HepG2 (cell line): ENCODE data around the gene AURKA. TPM values are rescaled to one million over a fixed set of nuclear protein-coding genes. Genes with fewer than 3 reads are reported as not detected.

ENCODE experiments used
- ATAC-seq: fragments of 200-7000 bp; cut with Tn5 transposase; 3 replicates; pipeline ENCODE4 v1.9.1; 2020; ENCODE audit warnings: mild to moderate bottlenecking, moderate library complexity
- BruUV-seq: library from RNA; stranded (reverse); fragments of 400-500 nt; replicated peaks from 2 replicates; lab custom pipeline; 2021; lab: Mats Ljungman, UMichigan
- CTCF ChIA-PET: fragments of 300-600 bp; formaldehyde crosslinking; extraction: SDS; loops from one replicate; lab custom pipeline; 2021; ENCODE audit warnings: low total read pairs, inconsistent platforms, low intra/inter-chr PET ratio; lab: Yijun Ruan, JAX
- POLR2A ChIA-PET: fragments of 350-600 bp; sonication (Branson Sonifier 250); formaldehyde crosslinking; loops from one replicate; lab custom pipeline; 2020; ENCODE audit warnings: antibody characterized with exemption, inconsistent platforms; lab: Yijun Ruan, JAX
- DNase-seq: peaks from one replicate; pipeline ENCODE4 v3.0.0-alpha.2; 2015; ENCODE audit warnings: low spot score
- FAIRE-seq: peaks from 3 replicates; lab custom pipeline; 2011; peaks lifted over from hg19 to GRCh38; lab: Jason Lieb, UNC
- H2AFZ ChIP-seq: one replicate; pipeline ENCODE4 v1.6.1; 2011; ENCODE audit warnings: low read length, inconsistent platforms
- H3K27ac ChIP-seq: fragments of 300-600 bp; 3 replicates; pipeline ENCODE4 v1.8.0; 2011; ENCODE audit warnings: mixed run types, mild to moderate bottlenecking, mixed read lengths, low read length, inconsistent platforms; ENCODE audit not compliant: insufficient read depth; ENCODE audit errors: extremely low read length
- H3K27me3 ChIP-seq, 2 experiments: fragments of 200-600 bp in 1 of 2; 2 replicates in 1 of 2; 3 replicates in 1 of 2; pipeline versions ENCODE4 v1.6.0 to v1.8.0; 2011; ENCODE audit warnings: low read length in 2 of 2, mild to moderate bottlenecking in 2 of 2, moderate library complexity in 2 of 2, inconsistent platforms in 1 of 2; ENCODE audit not compliant: insufficient read depth in 2 of 2, control insufficient read depth in 1 of 2
- H3K36me3 ChIP-seq, 2 experiments: fragments of 200-600 bp in 1 of 2; replicated peaks in 1 of 2; 2 replicates in 1 of 2; 3 replicates in 1 of 2; pipeline versions ENCODE4 v1.5.1 to v1.8.0; 2011; ENCODE audit warnings: low read length in 2 of 2, inconsistent platforms in 1 of 2; ENCODE audit not compliant: insufficient read depth in 2 of 2, control insufficient read depth in 1 of 2
- H3K4me1 ChIP-seq: 2 replicates; pipeline ENCODE4 v1.5.1; 2012; ENCODE audit warnings: low read length, inconsistent platforms; ENCODE audit not compliant: insufficient read depth
- H3K4me2 ChIP-seq: 2 replicates; pipeline ENCODE4 v1.6.0; 2011; ENCODE audit warnings: low read depth, low read length, inconsistent platforms
- H3K4me3 ChIP-seq, 3 experiments: fragments of 200-600 bp in 1 of 3; sonication (generic), shearing (Covaris generic) in 1 of 3; replicated peaks in 1 of 3; 2 replicates each; pipeline ENCODE4 v1.5.1; 2011 to 2016; ENCODE audit warnings: low read length in 3 of 3, inconsistent platforms in 2 of 3, low read depth in 2 of 3, mild to moderate bottlenecking in 2 of 3, control low read depth in 1 of 3, mixed read lengths in 1 of 3; ENCODE audit not compliant: insufficient read depth in 1 of 3
- H3K79me2 ChIP-seq: one replicate; pipeline ENCODE4 v1.6.1; 2011; ENCODE audit warnings: low read length, inconsistent platforms; ENCODE audit not compliant: insufficient read depth
- H3K9ac ChIP-seq: 2 replicates; pipeline ENCODE4 v1.6.0; 2011; ENCODE audit warnings: mild to moderate bottlenecking, low read depth, low read length, inconsistent platforms; ENCODE audit not compliant: insufficient read depth
- H3K9me3 ChIP-seq: 2 replicates; pipeline ENCODE4 v1.5.1; 2012; ENCODE audit warnings: mild to moderate bottlenecking, low read length
- H4K20me1 ChIP-seq: 2 replicates; pipeline ENCODE4 v1.6.0; 2011; ENCODE audit warnings: inconsistent platforms, mild to moderate bottlenecking, low read length, moderate library complexity; ENCODE audit not compliant: insufficient read depth
- FIP1L1 ChIP-seq: fragments of 200-400 bp; formaldehyde crosslinking; IDR thresholded peaks from 2 replicates; pipeline ENCODE4 v1.6.1; 2018; ENCODE audit warnings: low read depth, mild to moderate bottlenecking, low read length, moderate library complexity, borderline replicate concordance; ENCODE audit not compliant: insufficient read depth
- FOXK1 ChIP-seq: sonication (generic); formaldehyde crosslinking; IDR thresholded peaks from 2 replicates; pipeline ENCODE4 v1.4.0; 2020; ENCODE audit warnings: low read depth, missing genetic modification reagents, borderline replicate concordance
- GTF3A ChIP-seq: sonication (generic); formaldehyde crosslinking; conservative IDR thresholded peaks from 2 replicates; pipeline ENCODE4 v1.4.0; 2020; ENCODE audit warnings: mild to moderate bottlenecking, missing genetic modification reagents
- IKZF4 ChIP-seq: sonication (generic); formaldehyde crosslinking; IDR thresholded peaks from 2 replicates; pipeline ENCODE4 v1.5.1; 2020; ENCODE audit warnings: borderline replicate concordance, mild to moderate bottlenecking, low read depth, missing genetic modification reagents; ENCODE audit errors: not compliant biosample characterization
- JUNB ChIP-seq: sonication (generic); formaldehyde crosslinking; IDR thresholded peaks from 2 replicates; pipeline ENCODE4 v1.8.0; 2022; ENCODE audit warnings: missing genetic modification reagents, mild to moderate bottlenecking, borderline replicate concordance
- PBX2 ChIP-seq: IDR thresholded peaks from 2 replicates; pipeline ENCODE4 v1.6.1; 2016; ENCODE audit warnings: control low read depth
- SP5 ChIP-seq: IDR thresholded peaks from 2 replicates; pipeline ENCODE4 v1.6.1; 2016; ENCODE audit warnings: low read depth, borderline replicate concordance
- ZNF709 ChIP-seq: sonication (generic); formaldehyde crosslinking; IDR thresholded peaks from 2 replicates; pipeline ENCODE4 v1.5.0; 2020; ENCODE audit warnings: mild to moderate bottlenecking, missing genetic modification reagents
- ZNF713 ChIP-seq: sonication (generic); formaldehyde crosslinking; IDR thresholded peaks from 2 replicates; pipeline ENCODE4 v1.4.0; 2020; ENCODE audit warnings: mild to moderate bottlenecking, missing genetic modification reagents
- ZNF788 ChIP-seq: sonication (generic); formaldehyde crosslinking; IDR thresholded peaks from 2 replicates; pipeline ENCODE4 v1.5.0; 2020; ENCODE audit warnings: mild to moderate bottlenecking, missing genetic modification reagents, borderline replicate concordance
- WGBS: methylation state at CpG from one replicate; pipeline ENCODE4 v1.1.6; 2017; ENCODE audit warnings: low lambda C conversion rate; 5-methylcytosine and 5-hydroxymethylcytosine counted together
- in situ Hi-C: cut with HindIII; loops from 2 replicates; pipeline ENCODE4 v1.10.0; 2017; ENCODE audit warnings: low pct_unique_long_range_greater_than_20kb; ENCODE audit not compliant: extremely low pct_ligation_motif_present
- intact Hi-C: fragments of 100-400 bp; cut with micrococcal nuclease; formaldehyde crosslinking; loops from one replicate; pipeline ENCODE4 v1.10.0; 2022; ENCODE audit not compliant: unreplicated experiment
- polyA plus RNA-seq, 8 experiments: library from polyadenylated mRNA; depleted of rRNA in 3 of 8; stranded (reverse) in 7 of 8; unstranded in 1 of 8; fragments of >200 nt; fragmentation: Illumina TruSeq in 4 of 8; extraction: Trizol in 4 of 8; gene quantifications; 2 replicates each; pipeline versions ENCODE4 v1.2.1 to v1.2.3, GENCODE V29; 2011 to 2016; ENCODE audit warnings: low read depth in 4 of 8, missing spikeins in 1 of 8, mixed read lengths in 1 of 8; ENCODE audit not compliant: insufficient read depth in 1 of 8
- total RNA-seq, 5 experiments: library from RNA; depleted of rRNA; stranded (reverse); fragments of >200 nt; fragmentation: Illumina TruSeq; extraction: Trizol; gene quantifications; 2 replicates each; pipeline ENCODE4 v1.2.3, GENCODE V29; 2016; ENCODE audit warnings: low read depth in 1 of 5
- TF ChIP-seq, protein P1 (sequence below), 2 experiments: fragments of 450-650 bp in 1 of 2; sonication (generic) in 1 of 2; formaldehyde crosslinking in 1 of 2; IDR thresholded peaks; 2 replicates each; pipeline versions ENCODE4 v1.6.1 to v1.8.0; 2016 to 2022; ENCODE audit warnings: antibody characterized with exemption in 1 of 2, mild to moderate bottlenecking in 1 of 2, missing genetic modification reagents in 1 of 2
- TF ChIP-seq, protein P2 (sequence below): IDR thresholded peaks from 2 replicates; pipeline ENCODE4 v1.6.1; 2018; ENCODE audit warnings: missing genetic modification reagents, mild to moderate bottlenecking, missing compliant biosample characterization

The AURKA gene
- total and polyA plus RNA-seq, 2 of the 13 experiments (the other 11 are each of a cell fraction or from before 2014, with no cell fraction given) = 96.4 to 224 TPM

DNA sequence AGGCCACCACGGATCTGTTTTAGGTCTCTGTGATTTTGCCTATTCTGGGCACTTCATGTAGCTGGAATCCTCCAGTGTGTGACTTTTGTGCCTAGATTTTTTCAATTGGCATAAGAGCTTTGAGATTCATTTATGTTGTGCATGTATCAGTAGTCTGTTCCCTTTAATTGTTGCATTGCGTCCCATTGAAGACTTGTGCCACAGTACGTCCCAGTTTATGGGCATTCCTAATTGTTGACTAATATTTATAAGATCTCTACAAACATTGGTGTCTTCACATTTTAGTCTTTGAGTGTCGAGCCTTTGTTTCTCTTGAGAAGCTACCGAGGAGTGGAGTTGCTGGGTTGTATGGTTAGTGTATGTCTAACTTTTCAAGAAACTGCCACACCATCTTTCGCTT is 33.9 kb downstream of the AURKA start:
- peak; percentile 23 for FAIRE-seq
- Histone ChIP-seq H3K4me2 (peak overlapping the region; percentile 74), H3K27ac (no peak overlapping the region), H3K27me3 (no peaks in the 10 kb centered on the region; a peak in 1 of 5 replicates), H2AFZ (peak overlapping the region; percentile 44), H4K20me1 (no peaks in the 10 kb centered on the region; the same call in 1 of the 2 replicates), H3K4me3 (peak overlapping the region; percentile 35 to 83 (median 62)), H3K9me3 (no peaks in the 10 kb centered on the region), H3K9ac (peak overlapping the region; percentile 46; the same call in 1 of the 2 replicates), H3K36me3 (no peaks in the 10 kb centered on the region; a peak in 1 of 5 replicates), H3K79me2 (peaks cover 11% of the 10 kb centered on the region), H3K4me1 (peaks cover 23% of the 10 kb centered on the region)
- CTCF ChIA-PET = no interaction called here
- WGBS = 40% methylated on average over 6 of the region's 6 CpGs
- no peak for ATAC-seq
- no peak for DNase-seq
- BruUV-seq = no TSS peak
- in situ Hi-C loops (loop anchor here (10.0 kb wide), 1 partner anchor 113 kb away; the partner anchor contains the start of gene MC3R), intact Hi-C loops (no loop called here)
- POLR2A ChIA-PET = interaction anchor here (0.7 to 5.9 kb wide), 6 partner anchors 10 to 48 kb away, joined by 3 to 91 read pairs (median 3); partner anchors contain the start of genes AURKA and CSTF1
- TF ChIP-seq FOXK1 (CRISPR knock-in tag) (0 out of 2 replicates have a peak, but pooled peaks have one; percentile 3), SP5 (CRISPR knock-in tag) (no peak), GTF3A (CRISPR knock-in tag) (no peak), PBX2 (CRISPR knock-in tag) (no peak), JUNB (CRISPR knock-in tag) (no peak), ZNF713 (CRISPR knock-in tag) (no peak), FIP1L1 (no peak), IKZF4 (CRISPR knock-in tag) (no peak), ZNF788 (no peak), ZNF709 (no peak)
- TF ChIP-seq, protein P1, sequence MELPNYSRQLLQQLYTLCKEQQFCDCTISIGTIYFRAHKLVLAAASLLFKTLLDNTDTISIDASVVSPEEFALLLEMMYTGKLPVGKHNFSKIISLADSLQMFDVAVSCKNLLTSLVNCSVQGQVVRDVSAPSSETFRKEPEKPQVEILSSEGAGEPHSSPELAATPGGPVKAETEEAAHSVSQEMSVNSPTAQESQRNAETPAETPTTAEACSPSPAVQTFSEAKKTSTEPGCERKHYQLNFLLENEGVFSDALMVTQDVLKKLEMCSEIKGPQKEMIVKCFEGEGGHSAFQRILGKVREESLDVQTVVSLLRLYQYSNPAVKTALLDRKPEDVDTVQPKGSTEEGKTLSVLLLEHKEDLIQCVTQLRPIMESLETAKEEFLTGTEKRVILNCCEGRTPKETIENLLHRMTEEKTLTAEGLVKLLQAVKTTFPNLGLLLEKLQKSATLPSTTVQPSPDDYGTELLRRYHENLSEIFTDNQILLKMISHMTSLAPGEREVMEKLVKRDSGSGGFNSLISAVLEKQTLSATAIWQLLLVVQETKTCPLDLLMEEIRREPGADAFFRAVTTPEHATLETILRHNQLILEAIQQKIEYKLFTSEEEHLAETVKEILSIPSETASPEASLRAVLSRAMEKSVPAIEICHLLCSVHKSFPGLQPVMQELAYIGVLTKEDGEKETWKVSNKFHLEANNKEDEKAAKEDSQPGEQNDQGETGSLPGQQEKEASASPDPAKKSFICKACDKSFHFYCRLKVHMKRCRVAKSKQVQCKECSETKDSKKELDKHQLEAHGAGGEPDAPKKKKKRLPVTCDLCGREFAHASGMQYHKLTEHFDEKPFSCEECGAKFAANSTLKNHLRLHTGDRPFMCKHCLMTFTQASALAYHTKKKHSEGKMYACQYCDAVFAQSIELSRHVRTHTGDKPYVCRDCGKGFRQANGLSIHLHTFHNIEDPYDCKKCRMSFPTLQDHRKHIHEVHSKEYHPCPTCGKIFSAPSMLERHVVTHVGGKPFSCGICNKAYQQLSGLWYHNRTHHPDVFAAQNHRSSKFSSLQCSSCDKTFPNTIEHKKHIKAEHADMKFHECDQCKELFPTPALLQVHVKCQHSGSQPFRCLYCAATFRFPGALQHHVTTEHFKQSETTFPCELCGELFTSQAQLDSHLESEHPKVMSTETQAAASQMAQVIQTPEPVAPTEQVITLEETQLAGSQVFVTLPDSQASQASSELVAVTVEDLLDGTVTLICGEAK (IDR thresholded peaks at IDR 0.05) = no peak
- TF ChIP-seq, protein P1 (CRISPR knock-in tag; IDR thresholded peaks at IDR 0.05) = no peak
- TF ChIP-seq, protein P2, sequence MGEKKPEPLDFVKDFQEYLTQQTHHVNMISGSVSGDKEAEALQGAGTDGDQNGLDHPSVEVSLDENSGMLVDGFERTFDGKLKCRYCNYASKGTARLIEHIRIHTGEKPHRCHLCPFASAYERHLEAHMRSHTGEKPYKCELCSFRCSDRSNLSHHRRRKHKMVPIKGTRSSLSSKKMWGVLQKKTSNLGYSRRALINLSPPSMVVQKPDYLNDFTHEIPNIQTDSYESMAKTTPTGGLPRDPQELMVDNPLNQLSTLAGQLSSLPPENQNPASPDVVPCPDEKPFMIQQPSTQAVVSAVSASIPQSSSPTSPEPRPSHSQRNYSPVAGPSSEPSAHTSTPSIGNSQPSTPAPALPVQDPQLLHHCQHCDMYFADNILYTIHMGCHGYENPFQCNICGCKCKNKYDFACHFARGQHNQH (CRISPR knock-in tag) = 0 out of 2 replicates have a peak, but pooled peaks have one; percentile 3
